IMR-90 (cell line): ENCODE results near the gene LEKR1. TPM values are rescaled to one million over a fixed set of nuclear protein-coding genes. Genes with fewer than 3 reads are reported as not detected.

Source experiments
- ATAC-seq: fragments of 200-7000 bp; cut with Tn5 transposase; 2 replicates; pipeline ENCODE4 v1.9.1; 2020; ENCODE audit warnings: low read depth, mild to moderate bottlenecking, moderate library complexity
- BruUV-seq: library from RNA; stranded (reverse); fragments of 400-500 nt; replicated peaks from 2 replicates; lab custom pipeline; 2021; lab: Mats Ljungman, UMichigan
- CTCF ChIA-PET: fragments of 300-600 bp; formaldehyde crosslinking; extraction: SDS; loops from one replicate; lab custom pipeline; 2021; ENCODE audit warnings: antibody characterized with exemption; lab: Yijun Ruan, JAX
- POLR2A ChIA-PET: fragments of 300-600 bp; sonication (Branson Sonifier 250); formaldehyde crosslinking; loops from one replicate; lab custom pipeline; 2022; ENCODE audit warnings: antibody characterized with exemption; ENCODE audit not compliant: unreplicated experiment; lab: Charles Lee
- DNase-seq: peaks from one replicate; pipeline ENCODE4 v3.0.0; 2013
- H2AFZ ChIP-seq: replicated peaks from 2 replicates; pipeline ENCODE3; 2013; ENCODE audit warnings: low read length, mild to moderate bottlenecking; ENCODE audit not compliant: poor library complexity
- H2AK5ac ChIP-seq: 2 replicates; pipeline ENCODE4 v1.6.1; 2013; ENCODE audit warnings: low read depth, low read length, inconsistent platforms
- H2AK9ac ChIP-seq: replicated peaks from 2 replicates; pipeline ENCODE3; 2013; ENCODE audit warnings: mild to moderate bottlenecking, low read depth, low read length, moderate library complexity; ENCODE audit not compliant: poor library complexity
- H2BK120ac ChIP-seq: 2 replicates; pipeline ENCODE4 v1.6.1; 2013; ENCODE audit warnings: low read depth, low read length, inconsistent platforms
- H2BK15ac ChIP-seq: 3 replicates; pipeline ENCODE4 v1.6.1; 2013; ENCODE audit warnings: low read depth, low read length, inconsistent platforms
- H2BK20ac ChIP-seq: 2 replicates; pipeline ENCODE4 v1.6.1; 2013; ENCODE audit warnings: low read depth, mild to moderate bottlenecking, inconsistent platforms, low read length, moderate library complexity
- H2BK5ac ChIP-seq: 2 replicates; pipeline ENCODE4 v1.6.1; 2013; ENCODE audit warnings: mild to moderate bottlenecking, low read depth, low read length, inconsistent platforms; ENCODE audit not compliant: poor library complexity, severe bottlenecking
- H3K14ac ChIP-seq: replicated peaks from 2 replicates; pipeline ENCODE4 v1.6.1; 2013; ENCODE audit warnings: low read depth, low read length, inconsistent platforms
- H3K18ac ChIP-seq: 2 replicates; pipeline ENCODE4 v1.6.1; 2013; ENCODE audit warnings: low read depth, low read length, control low read depth
- H3K23ac ChIP-seq: 2 replicates; pipeline ENCODE4 v1.6.1; 2013; ENCODE audit warnings: low read depth, low read length, inconsistent platforms
- H3K27ac ChIP-seq: 2 replicates; pipeline ENCODE4 v1.5.1; 2013; ENCODE audit warnings: mild to moderate bottlenecking, control low read depth, low read length; ENCODE audit not compliant: insufficient read depth
- H3K27me3 ChIP-seq: 2 replicates; pipeline ENCODE4 v1.6.1; 2013; ENCODE audit warnings: low read length; ENCODE audit not compliant: control insufficient read depth, insufficient read depth
- H3K36me3 ChIP-seq: 2 replicates; pipeline ENCODE4 v1.6.1; 2013; ENCODE audit warnings: low read length, mixed read lengths; ENCODE audit not compliant: control insufficient read depth, insufficient read depth
- H3K4ac ChIP-seq: 2 replicates; pipeline ENCODE4 v1.6.1; 2013; ENCODE audit warnings: low read depth, low read length, inconsistent platforms
- H3K4me1 ChIP-seq: 2 replicates; pipeline ENCODE4 v1.6.1; 2013; ENCODE audit warnings: low read length, mixed read lengths; ENCODE audit not compliant: control insufficient read depth, insufficient read depth
- H3K4me2 ChIP-seq: 2 replicates; pipeline ENCODE4 v1.6.1; 2013; ENCODE audit warnings: low read depth, mild to moderate bottlenecking, control low read depth, low read length, moderate library complexity
- H3K4me3 ChIP-seq: 2 replicates; pipeline ENCODE4 v1.5.1; 2013; ENCODE audit warnings: low read depth, mild to moderate bottlenecking, control low read depth, low read length, moderate library complexity; ENCODE audit not compliant: insufficient read depth
- H3K56ac ChIP-seq: 2 replicates; pipeline ENCODE4 v1.6.1; 2013; ENCODE audit warnings: low read length, inconsistent platforms; ENCODE audit not compliant: insufficient read depth; ENCODE audit errors: extremely low read depth
- H3K79me1 ChIP-seq, 2 experiments: 2 replicates each; pipeline ENCODE4 v1.6.1; 2013; ENCODE audit warnings: low read length in 2 of 2, inconsistent platforms in 1 of 2, low read depth in 1 of 2
- H3K9ac ChIP-seq: 2 replicates; pipeline ENCODE4 v1.6.1; 2013; ENCODE audit warnings: low read depth, low read length, control low read depth
- H3K9me1 ChIP-seq: 2 replicates; pipeline ENCODE4 v1.6.1; 2013; ENCODE audit warnings: low read length, inconsistent platforms; ENCODE audit not compliant: insufficient read depth
- H3K9me3 ChIP-seq: 2 replicates; pipeline ENCODE4 v1.6.1; 2013; ENCODE audit warnings: low read length; ENCODE audit not compliant: control insufficient read depth, insufficient read depth
- H4K20me1 ChIP-seq: 2 replicates; pipeline ENCODE4 v1.6.1; 2013; ENCODE audit warnings: low read length, inconsistent platforms; ENCODE audit not compliant: insufficient read depth
- H4K5ac ChIP-seq: 2 replicates; pipeline ENCODE4 v1.6.1; 2013; ENCODE audit warnings: mild to moderate bottlenecking, low read depth, low read length, control low read depth
- H4K8ac ChIP-seq, 2 experiments: 2 replicates each; pipeline ENCODE4 v1.6.1; 2013; ENCODE audit warnings: low read depth in 2 of 2, low read length in 2 of 2, control low read depth in 1 of 2, inconsistent platforms in 1 of 2
- H4K91ac ChIP-seq: 2 replicates; pipeline ENCODE4 v1.6.1; 2013; ENCODE audit warnings: low read depth, low read length, inconsistent platforms; ENCODE audit not compliant: insufficient read depth
- CEBPB ChIP-seq: IDR thresholded peaks from 2 replicates; pipeline ENCODE4 v1.6.1; 2012; ENCODE audit warnings: low read depth, low read length, improper control_type of control experiment
- CHD1 ChIP-seq: IDR thresholded peaks from 2 replicates; pipeline ENCODE4 v1.6.1; 2012; ENCODE audit warnings: low read depth, low read length, improper control_type of control experiment
- FOS ChIP-seq: fragments of 150-350 bp; IDR thresholded peaks from 2 replicates; pipeline ENCODE4 v1.6.1; 2016; ENCODE audit warnings: low read depth, low read length
- MAZ ChIP-seq: IDR thresholded peaks from 2 replicates; pipeline ENCODE4 v1.6.1; 2012; ENCODE audit warnings: low read depth, mild to moderate bottlenecking, low read length, improper control_type of control experiment, moderate library complexity, borderline replicate concordance
- MXI1 ChIP-seq: IDR thresholded peaks from 2 replicates; pipeline ENCODE4 v1.6.1; 2012; ENCODE audit warnings: low read depth, mild to moderate bottlenecking, low read length, moderate library complexity, borderline replicate concordance
- NFE2L2 ChIP-seq: fragments of 150-350 bp; IDR thresholded peaks from 2 replicates; pipeline ENCODE4 v1.6.1; 2016; ENCODE audit warnings: low read depth, mild to moderate bottlenecking, low read length
- POLR2A ChIP-seq: IDR thresholded peaks from 2 replicates; pipeline ENCODE4 v1.6.1; 2012; ENCODE audit warnings: mild to moderate bottlenecking, low read depth, low read length
- RAD21 ChIP-seq: IDR thresholded peaks from 2 replicates; pipeline ENCODE4 v1.6.1; 2012; ENCODE audit warnings: low read length, improper control_type of control experiment
- RFX5 ChIP-seq: IDR thresholded peaks from 2 replicates; pipeline ENCODE4 v1.8.0; 2012; ENCODE audit warnings: low read depth, mild to moderate bottlenecking, low read length, moderate library complexity
- USF2 ChIP-seq: fragments of 150-350 bp; IDR thresholded peaks from 2 replicates; pipeline ENCODE4 v1.6.1; 2017; ENCODE audit warnings: mild to moderate bottlenecking, antibody characterized with exemption, low read length, low read depth
- WGBS, 2 experiments: methylation state at CpG; one replicate each; pipeline versions ENCODE4 v1.1.5 to v1.1.7; 2013; ENCODE audit warnings: missing lambda C conversion rate in 2 of 2; ENCODE audit not compliant: insufficient read length in 1 of 2; ENCODE audit errors: extremely low coverage in 2 of 2; 5-methylcytosine and 5-hydroxymethylcytosine counted together
- dilution Hi-C: fragments of 300-500 bp; cut with HindIII; formaldehyde crosslinking; loops from one replicate; pipeline ENCODE4 v1.14.3; 2018; ENCODE audit warnings: low sequenced_read_pairs; ENCODE audit not compliant: unreplicated experiment
- in situ Hi-C: fragments of 300-500 bp; cut with MboI; formaldehyde crosslinking; loops from 3 replicates; pipeline ENCODE4 v1.14.3; 2019; ENCODE audit warnings: low sequenced_read_pairs, inconsistent platforms, mixed read lengths
- intact Hi-C: fragments of 100-400 bp; cut with micrococcal nuclease; formaldehyde crosslinking; loops from 2 replicates; pipeline ENCODE4 v1.10.0; 2022
- polyA plus RNA-seq, 3 experiments: library from polyadenylated mRNA; depleted of rRNA; stranded (reverse); fragments of >200 nt; gene quantifications; 2 replicates each; pipeline ENCODE4 v1.2.3, GENCODE V29; 2012; ENCODE audit warnings: low replicate concordance in 1 of 3
- total RNA-seq: library from RNA; depleted of rRNA; stranded (reverse); fragments of >200 nt; gene quantifications from 2 replicates; pipeline ENCODE4 v1.2.3, GENCODE V29; 2012

The LEKR1 gene
- total and polyA plus RNA-seq, 2 of the 4 experiments (the other 2 are of a cell fraction), result 0.19 to 0.36 TPM

GRCh38 chr3:156974931-156975330, 148.8 kb downstream of the LEKR1 start:
- Histone ChIP-seq H4K5ac (no peak overlapping the region), H3K27ac (no peak overlapping the region), H2BK20ac (no peak overlapping the region), H3K9ac (no peak overlapping the region), H2AFZ (no peak overlapping the region), H4K8ac (no peak overlapping the region), H3K27me3 (no peaks in the 10 kb centered on the region; the same call in 1 of the 2 replicates), H2BK5ac (no peak overlapping the region), H4K91ac (no peak overlapping the region), H3K18ac (no peak overlapping the region), H3K14ac (no peak overlapping the region), H3K9me1 (no peaks in the 10 kb centered on the region), H2AK9ac (no peak overlapping the region), H2BK120ac (no peak overlapping the region), H4K20me1 (no peaks in the 10 kb centered on the region), H3K4me3 (no peak overlapping the region), H2BK15ac (no peak overlapping the region), H3K9me3 (no peaks in the 10 kb centered on the region), H3K23ac (no peak overlapping the region), H3K36me3 (no peaks in the 10 kb centered on the region), H2AK5ac (no peak overlapping the region), H3K4ac (no peak overlapping the region), H3K4me1 (no peaks in the 10 kb centered on the region), H3K56ac (no peak overlapping the region), H3K4me2 (no peak overlapping the region), H3K79me1 (no peaks in the 10 kb centered on the region)
- POLR2A ChIA-PET, result no interaction called here
- DNase-seq (no peak), ATAC-seq (no peak)
- in situ Hi-C loops (no loop called here), dilution Hi-C loops (no loop called here), intact Hi-C loops (no loop called here)
- BruUV-seq, result no TSS peak
- WGBS, 2 experiments, result no CpG with 5 or more reads among the region's 1 CpG
- no peak for TF ChIP-seq POLR2A
- no peak for TF ChIP-seq RAD21
- no peak for TF ChIP-seq NFE2L2
- TF ChIP-seq CHD1, result no peak
- no peak for TF ChIP-seq MAZ
- no peak for TF ChIP-seq FOS
- no peak for TF ChIP-seq USF2
- no peak for TF ChIP-seq MXI1
- TF ChIP-seq CEBPB, result no peak
- no peak for TF ChIP-seq RFX5
- CTCF ChIA-PET, result no interaction called here
